ENCODE measurements around the gene GUCY1B1. TPM values are rescaled to one million over a fixed set of nuclear protein-coding genes. Genes with fewer than 3 reads are reported as not detected.

GUCY1B1 gene
- total RNA-seq, 1 experiment from 2014 or later, result not detected

DNA sequence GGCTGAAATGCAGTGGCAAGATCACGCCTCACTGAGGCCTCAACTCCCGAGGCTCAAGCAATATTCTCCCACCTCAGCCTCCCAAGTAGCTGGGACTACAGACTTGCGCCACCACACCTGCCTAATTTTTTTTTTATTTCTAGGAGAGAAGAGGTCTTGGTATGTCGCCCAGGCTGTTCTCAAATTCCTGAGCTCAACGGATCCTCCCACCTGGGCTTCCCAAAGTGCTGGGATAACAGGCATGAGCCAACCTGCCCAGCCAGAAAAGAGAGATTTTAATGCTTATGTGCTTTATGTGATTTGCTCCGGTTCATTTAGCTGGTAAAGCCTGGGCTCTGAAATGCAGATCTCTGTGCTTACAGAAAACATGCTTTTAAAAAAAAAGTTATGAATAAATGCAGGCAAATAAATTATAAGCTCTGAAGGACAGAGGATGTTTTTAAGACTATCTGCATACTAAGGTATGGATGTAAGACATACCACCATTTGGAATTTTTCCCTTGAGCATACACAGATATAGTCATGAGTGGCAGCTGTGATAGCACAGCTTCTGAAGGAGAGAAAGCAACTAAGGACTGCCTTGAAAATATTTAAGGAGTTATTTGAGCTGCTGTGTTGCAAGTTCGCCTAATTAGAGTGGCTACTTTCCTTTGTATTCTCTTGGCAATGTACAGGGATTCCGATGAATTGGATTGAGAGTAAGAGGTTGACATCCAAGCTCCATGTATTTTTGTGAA is 13.8 kb downstream of the GUCY1B1 start:
- CTCF ChIA-PET, result interaction anchor here (0.6 to 2.2 kb wide), 8 partner anchors 14 to 359 kb away, joined by 3 to 9 read pairs (median 4); partner anchors contain the start of gene GUCY1B1
- POLR2A ChIA-PET, result interaction anchor here (0.6 to 0.9 kb wide), 3 partner anchors 14 to 177 kb away, joined by 4 to 5 read pairs (median 4); partner anchors contain the start of gene GUCY1B1
- DNase-seq (ENCODE audit: unreplicated experiment), result no peak
- no peaks in the 10 kb centered on the region for H3K27me3 Mint-ChIP-seq (ENCODE audit: insufficient read depth, unreplicated experiment)
- no peak overlapping the region for H3K4me3 Mint-ChIP-seq (ENCODE audit: unreplicated experiment)
- no peaks in the 10 kb centered on the region for H3K9me3 Mint-ChIP-seq (ENCODE audit: unreplicated experiment)
- no peaks in the 10 kb centered on the region for H3K36me3 Mint-ChIP-seq (ENCODE audit: insufficient read depth, unreplicated experiment)
- intact Hi-C loops (cut with micrococcal nuclease), result no loop called here
- no peaks in the 10 kb centered on the region for H3K4me1 Mint-ChIP-seq (ENCODE audit: insufficient read depth, unreplicated experiment)
- no peak overlapping the region for H3K27ac Mint-ChIP-seq (ENCODE audit: low read depth, unreplicated experiment)
- BruUV-seq (replicated peaks), result no TSS peak
- TF ChIP-seq, protein P1, sequence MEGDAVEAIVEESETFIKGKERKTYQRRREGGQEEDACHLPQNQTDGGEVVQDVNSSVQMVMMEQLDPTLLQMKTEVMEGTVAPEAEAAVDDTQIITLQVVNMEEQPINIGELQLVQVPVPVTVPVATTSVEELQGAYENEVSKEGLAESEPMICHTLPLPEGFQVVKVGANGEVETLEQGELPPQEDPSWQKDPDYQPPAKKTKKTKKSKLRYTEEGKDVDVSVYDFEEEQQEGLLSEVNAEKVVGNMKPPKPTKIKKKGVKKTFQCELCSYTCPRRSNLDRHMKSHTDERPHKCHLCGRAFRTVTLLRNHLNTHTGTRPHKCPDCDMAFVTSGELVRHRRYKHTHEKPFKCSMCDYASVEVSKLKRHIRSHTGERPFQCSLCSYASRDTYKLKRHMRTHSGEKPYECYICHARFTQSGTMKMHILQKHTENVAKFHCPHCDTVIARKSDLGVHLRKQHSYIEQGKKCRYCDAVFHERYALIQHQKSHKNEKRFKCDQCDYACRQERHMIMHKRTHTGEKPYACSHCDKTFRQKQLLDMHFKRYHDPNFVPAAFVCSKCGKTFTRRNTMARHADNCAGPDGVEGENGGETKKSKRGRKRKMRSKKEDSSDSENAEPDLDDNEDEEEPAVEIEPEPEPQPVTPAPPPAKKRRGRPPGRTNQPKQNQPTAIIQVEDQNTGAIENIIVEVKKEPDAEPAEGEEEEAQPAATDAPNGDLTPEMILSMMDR (IDR thresholded peaks at IDR 0.05; ENCODE audit: unreplicated experiment), result no peak

DNA sequence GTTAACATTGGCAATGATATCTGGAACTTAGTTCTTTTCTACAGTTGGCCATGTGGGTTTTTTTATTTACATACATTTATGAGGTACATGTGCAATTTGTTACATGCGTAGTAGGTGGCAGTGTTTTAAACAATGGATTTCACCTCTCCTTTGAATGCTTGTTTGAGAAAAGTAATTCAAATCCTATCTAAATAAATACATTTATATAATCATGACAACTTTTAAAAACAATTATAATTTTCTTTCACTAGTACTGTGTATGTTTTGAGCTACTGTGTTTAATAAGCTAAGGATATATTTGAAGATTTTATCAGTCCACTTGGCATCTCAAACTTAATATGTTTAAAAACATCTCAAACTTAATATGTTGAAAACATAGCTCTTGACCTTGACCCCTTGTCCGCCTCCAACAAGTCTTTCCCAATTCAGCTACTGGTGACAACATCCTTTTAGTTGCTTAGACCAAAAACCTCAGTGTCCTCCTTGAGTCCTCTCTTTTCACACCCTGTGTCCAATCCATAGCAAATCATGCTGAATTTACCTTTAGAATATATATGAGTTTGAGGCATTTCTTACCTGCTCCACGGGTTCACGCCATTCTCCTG is 14.5 kb downstream of the GUCY1B1 start:
- no peaks in the 10 kb centered on the region for H3K4me1 Mint-ChIP-seq (ENCODE audit: insufficient read depth, unreplicated experiment)
- no peak for DNase-seq (ENCODE audit: unreplicated experiment)
- ChIA-PET CTCF (interaction anchor here (0.6 to 2.2 kb wide), 7 partner anchors 14 to 360 kb away, joined by 3 to 9 read pairs (median 4); partner anchors contain the start of gene GUCY1B1), POLR2A (interaction anchor here (0.6 to 0.9 kb wide), 3 partner anchors 15 to 706 kb away, joined by 3 to 4 read pairs (median 4); partner anchors contain the start of gene GUCY1B1)
- no peaks in the 10 kb centered on the region for H3K27me3 Mint-ChIP-seq (ENCODE audit: insufficient read depth, unreplicated experiment)
- no peaks in the 10 kb centered on the region for H3K9me3 Mint-ChIP-seq (ENCODE audit: unreplicated experiment)
- H3K4me3 Mint-ChIP-seq (ENCODE audit: unreplicated experiment), result no peak overlapping the region
- TF ChIP-seq, protein P1 (IDR thresholded peaks at IDR 0.05; ENCODE audit: unreplicated experiment), result no peak
- no TSS peak for BruUV-seq (replicated peaks)
- H3K36me3 Mint-ChIP-seq (ENCODE audit: insufficient read depth, unreplicated experiment), result no peaks in the 10 kb centered on the region
- intact Hi-C loops (cut with micrococcal nuclease), result no loop called here
- H3K27ac Mint-ChIP-seq (ENCODE audit: low read depth, unreplicated experiment), result no peak overlapping the region

DNA sequence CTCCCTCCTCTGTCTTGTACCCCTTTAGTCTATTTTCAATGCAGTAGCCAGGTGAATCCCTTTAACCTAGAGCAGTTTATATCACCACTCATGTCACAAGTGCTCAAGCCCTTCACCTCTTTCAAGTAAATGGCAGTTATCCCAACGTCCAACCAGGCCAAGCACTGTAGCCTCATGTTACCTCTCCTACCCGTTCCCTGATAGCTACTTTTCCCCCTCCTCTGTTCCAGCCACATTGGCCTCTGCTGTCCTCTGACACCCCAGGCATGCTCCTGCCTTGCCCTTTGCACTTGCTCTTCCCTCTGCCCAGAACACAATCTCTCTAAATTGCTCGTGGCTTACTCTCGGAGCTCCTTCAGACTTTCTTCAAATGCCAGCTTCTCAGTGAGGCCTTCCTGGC is 15.2 kb downstream of the GUCY1B1 start:
- H3K4me1 Mint-ChIP-seq (ENCODE audit: insufficient read depth, unreplicated experiment), result no peaks in the 10 kb centered on the region
- no peak overlapping the region for H3K27ac Mint-ChIP-seq (ENCODE audit: low read depth, unreplicated experiment)
- CTCF ChIA-PET, result interaction anchor here (0.6 to 1.5 kb wide), 6 partner anchors 11 to 360 kb away, joined by 3 to 4 read pairs (median 4); partner anchors contain the start of gene GUCY1B1
- TF ChIP-seq, protein P1 (IDR thresholded peaks at IDR 0.05; ENCODE audit: unreplicated experiment), result no peak
- no peaks in the 10 kb centered on the region for H3K27me3 Mint-ChIP-seq (ENCODE audit: insufficient read depth, unreplicated experiment)
- intact Hi-C loops (cut with micrococcal nuclease), result no loop called here
- no peaks in the 10 kb centered on the region for H3K9me3 Mint-ChIP-seq (ENCODE audit: unreplicated experiment)
- DNase-seq (ENCODE audit: unreplicated experiment), result no peak
- POLR2A ChIA-PET, result no interaction called here
- H3K4me3 Mint-ChIP-seq (ENCODE audit: unreplicated experiment), result no peak overlapping the region
- no TSS peak for BruUV-seq (replicated peaks)
- H3K36me3 Mint-ChIP-seq (ENCODE audit: insufficient read depth, unreplicated experiment), result no peaks in the 10 kb centered on the region

DNA sequence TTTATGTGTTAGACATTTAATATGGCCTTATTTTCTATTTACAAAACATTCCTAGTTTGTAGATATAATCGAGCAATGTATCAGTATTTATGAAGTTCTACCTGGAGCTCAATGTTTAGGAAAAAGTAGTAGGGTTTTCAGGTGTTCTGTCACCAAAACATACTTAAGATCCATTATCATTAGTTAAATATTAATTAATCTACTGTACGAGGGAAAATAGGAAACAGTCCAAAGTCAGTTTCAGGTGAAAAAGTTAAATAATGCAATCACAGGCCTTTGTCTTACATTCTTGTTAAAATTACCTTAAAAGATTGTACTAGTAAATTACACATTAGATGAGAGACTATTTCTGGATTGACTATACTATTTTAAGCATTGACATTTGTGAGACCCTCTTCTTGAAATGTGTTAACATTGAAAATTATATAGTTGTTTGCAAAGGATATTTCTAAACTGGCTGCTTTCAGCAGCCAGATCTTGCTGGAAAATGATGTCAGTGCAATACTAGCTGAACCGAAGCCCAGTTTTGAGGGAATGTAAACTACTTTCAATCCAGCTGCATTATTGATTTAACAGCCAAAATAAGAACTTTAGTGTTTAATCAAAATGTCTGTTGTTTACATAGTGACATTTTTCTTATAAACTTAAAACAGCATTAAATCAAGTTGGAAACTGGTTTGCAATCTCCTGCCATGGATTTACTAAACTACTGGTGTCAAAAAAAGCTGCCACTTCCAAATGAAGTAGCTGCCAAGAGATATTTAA is 19.3 kb downstream of the GUCY1B1 start:
- Mint-ChIP-seq H3K27ac (ENCODE audit: low read depth, unreplicated experiment) (no peak overlapping the region), H3K4me1 (ENCODE audit: insufficient read depth, unreplicated experiment) (no peaks in the 10 kb centered on the region), H3K4me3 (ENCODE audit: unreplicated experiment) (no peak overlapping the region), H3K36me3 (ENCODE audit: insufficient read depth, unreplicated experiment) (no peaks in the 10 kb centered on the region), H3K9me3 (ENCODE audit: unreplicated experiment) (no peaks in the 10 kb centered on the region), H3K27me3 (ENCODE audit: insufficient read depth, unreplicated experiment) (no peaks in the 10 kb centered on the region)
- ChIA-PET CTCF (interaction anchor here (1.0 kb wide), 1 partner anchor 334 kb away, joined by 3 read pairs; no protein-coding TSS in a partner anchor), POLR2A (no interaction called here)
- TF ChIP-seq, protein P1 (IDR thresholded peaks at IDR 0.05; ENCODE audit: unreplicated experiment), result no peak
- DNase-seq (ENCODE audit: unreplicated experiment), result no peak
- intact Hi-C loops (cut with micrococcal nuclease), result no loop called here
- no TSS peak for BruUV-seq (replicated peaks)
